Neural progenitor cell (in vitro differentiated cells): Measurements from ENCODE around the gene CHRND. TPM values are rescaled to one million over a fixed set of nuclear protein-coding genes. Genes with fewer than 3 reads are reported as not detected.
A peak's percentile ranks its signal among the peaks of the same experiment; 100 is the strongest.

Experiments
- DNase-seq: peaks from one replicate; pipeline ENCODE4 v3.0.0-alpha.2; 2016; ENCODE audit warnings: low spot score
- H2AFZ ChIP-seq: fragments of 200-600 bp; sonication (generic); replicated peaks from 2 replicates; pipeline ENCODE4 v1.6.1; 2016; ENCODE audit warnings: antibody characterized with exemption
- H3F3A ChIP-seq: fragments of 200-600 bp; sonication (generic); 2 replicates; pipeline ENCODE4 v1.6.1; 2016; ENCODE audit warnings: antibody characterized with exemption, low read depth
- H3K27ac ChIP-seq: fragments of 200-600 bp; sonication (generic); 2 replicates; pipeline ENCODE4 v1.5.1; 2016; ENCODE audit warnings: mild to moderate bottlenecking
- H3K27me3 ChIP-seq: fragments of 200-600 bp; sonication (generic); 2 replicates; pipeline ENCODE4 v1.6.1; 2016; ENCODE audit warnings: mild to moderate bottlenecking, moderate library complexity
- H3K36me3 ChIP-seq: fragments of 200-600 bp; sonication (generic); 2 replicates; pipeline ENCODE4 v1.5.1; 2016
- H3K4me1 ChIP-seq: fragments of 200-600 bp; sonication (generic); 2 replicates; pipeline ENCODE4 v1.6.1; 2016; ENCODE audit warnings: mixed run types
- H3K4me2 ChIP-seq: fragments of 200-600 bp; sonication (generic); 2 replicates; pipeline ENCODE4 v1.6.1; 2016
- H3K4me3 ChIP-seq: fragments of 200-600 bp; sonication (generic); 2 replicates; pipeline ENCODE4 v1.5.1; 2016
- H3K79me2 ChIP-seq: fragments of 200-600 bp; sonication (generic); 2 replicates; pipeline ENCODE4 v1.6.1; 2016; ENCODE audit warnings: low read depth
- H3K9ac ChIP-seq: fragments of 200-600 bp; sonication (generic); 2 replicates; pipeline ENCODE4 v1.6.1; 2016
- H3K9me3 ChIP-seq: fragments of 200-600 bp; sonication (generic); 2 replicates; pipeline ENCODE4 v1.5.1; 2016; ENCODE audit warnings: low read depth
- H4K20me1 ChIP-seq: fragments of 200-600 bp; sonication (generic); 2 replicates; pipeline ENCODE4 v1.6.1; 2016; ENCODE audit warnings: low read depth
- H3K27ac Mint-ChIP-seq: 3 replicates; pipeline ENCODE4 v1.8.0; 2021; ENCODE audit warnings: mixed read lengths
- H3K27me3 Mint-ChIP-seq: 2 replicates; pipeline ENCODE4 v1.8.0; 2022; ENCODE audit warnings: low read depth, mild to moderate bottlenecking, inconsistent platforms, moderate library complexity, mixed read lengths; ENCODE audit not compliant: insufficient read depth
- H3K36me3 Mint-ChIP-seq: 3 replicates; pipeline ENCODE4 v1.8.0; 2021; ENCODE audit warnings: mixed read lengths
- H3K4me1 Mint-ChIP-seq: 3 replicates; pipeline ENCODE4 v1.8.0; 2021; ENCODE audit warnings: mixed read lengths
- H3K4me3 Mint-ChIP-seq: 3 replicates; pipeline ENCODE4 v1.8.0; 2021; ENCODE audit warnings: mild to moderate bottlenecking, moderate library complexity, mixed read lengths
- H3K9me3 Mint-ChIP-seq: 3 replicates; pipeline ENCODE4 v1.8.0; 2020; ENCODE audit warnings: mixed read lengths
- EZH2 ChIP-seq: fragments of 200-600 bp; sonication (generic); IDR thresholded peaks from 2 replicates; pipeline ENCODE4 v1.6.1; 2017; ENCODE audit warnings: antibody characterized with exemption, mild to moderate bottlenecking, moderate library complexity
- EZH2phosphoT487 ChIP-seq: fragments of 200-600 bp; sonication (generic); IDR thresholded peaks from 2 replicates; pipeline ENCODE4 v1.6.1; 2017; ENCODE audit warnings: antibody characterized with exemption
- total RNA-seq: library from RNA; depleted of rRNA; stranded (reverse); fragments of >200 nt; gene quantifications from 2 replicates; pipeline ENCODE4 v1.2.3, GENCODE V29; 2015; ENCODE audit warnings: low replicate concordance
- TF ChIP-seq, protein P1 (sequence below): fragments of 200-600 bp; sonication (generic); IDR thresholded peaks from 2 replicates; pipeline ENCODE4 v1.5.1; 2017; ENCODE audit warnings: antibody characterized with exemption, mild to moderate bottlenecking

CHRND gene
- total RNA-seq, 1 donor from 2014 or later, result not detected

DNA sequence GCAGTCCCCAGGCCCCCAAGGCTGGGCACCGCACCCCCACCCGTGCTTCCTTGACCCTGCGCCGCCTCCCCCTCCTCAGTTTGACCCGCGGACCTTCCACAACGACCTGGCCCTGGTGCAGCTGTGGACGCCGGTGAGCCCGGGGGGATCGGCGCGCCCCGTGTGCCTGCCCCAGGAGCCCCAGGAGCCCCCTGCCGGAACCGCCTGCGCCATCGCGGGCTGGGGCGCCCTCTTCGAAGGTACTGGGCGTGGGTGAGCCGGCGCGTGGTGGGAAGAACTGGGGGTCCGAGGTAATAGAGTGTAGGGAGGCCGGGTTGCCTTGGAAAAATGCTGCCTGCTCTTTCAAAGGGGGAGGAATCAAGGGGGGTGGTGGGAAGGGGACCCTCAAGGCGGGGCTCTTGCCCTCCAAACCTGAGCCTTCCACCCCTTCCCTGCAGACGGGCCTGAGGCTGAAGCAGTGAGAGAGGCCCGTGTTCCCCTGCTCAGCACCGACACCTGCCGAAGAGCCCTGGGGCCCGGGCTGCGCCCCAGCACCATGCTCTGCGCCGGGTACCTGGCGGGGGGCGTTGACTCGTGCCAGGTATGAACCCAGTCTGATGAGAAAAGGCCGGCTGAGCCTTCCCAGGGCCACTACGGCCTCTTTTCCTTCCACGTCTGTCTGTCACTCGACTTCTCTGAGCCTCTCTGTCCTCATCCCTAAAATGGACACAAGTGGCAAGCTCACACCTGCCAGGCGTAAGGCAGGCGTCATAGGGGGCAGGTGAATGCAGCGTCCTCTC is 3.1 kb upstream of the CHRND start:
- H3K27me3 Mint-ChIP-seq, result peaks cover 41% of the 10 kb centered on the region
- Histone ChIP-seq H3K27me3 (peaks cover 67% of the 10 kb centered on the region), H3K9me3 (no peaks in the 10 kb centered on the region), H3F3A (peaks cover 2% of the 10 kb centered on the region), H3K27ac (no peak overlapping the region), H3K79me2 (no peaks in the 10 kb centered on the region), H3K9ac (no peak overlapping the region), H3K4me2 (peak overlapping the region; percentile 93), H4K20me1 (peaks cover 19% of the 10 kb centered on the region), H3K4me3 (peak overlapping the region; percentile 36), H3K36me3 (no peaks in the 10 kb centered on the region), H2AFZ (no peak overlapping the region), H3K4me1 (peaks cover 20% of the 10 kb centered on the region)
- no peak for TF ChIP-seq EZH2
- TF ChIP-seq, protein P1, sequence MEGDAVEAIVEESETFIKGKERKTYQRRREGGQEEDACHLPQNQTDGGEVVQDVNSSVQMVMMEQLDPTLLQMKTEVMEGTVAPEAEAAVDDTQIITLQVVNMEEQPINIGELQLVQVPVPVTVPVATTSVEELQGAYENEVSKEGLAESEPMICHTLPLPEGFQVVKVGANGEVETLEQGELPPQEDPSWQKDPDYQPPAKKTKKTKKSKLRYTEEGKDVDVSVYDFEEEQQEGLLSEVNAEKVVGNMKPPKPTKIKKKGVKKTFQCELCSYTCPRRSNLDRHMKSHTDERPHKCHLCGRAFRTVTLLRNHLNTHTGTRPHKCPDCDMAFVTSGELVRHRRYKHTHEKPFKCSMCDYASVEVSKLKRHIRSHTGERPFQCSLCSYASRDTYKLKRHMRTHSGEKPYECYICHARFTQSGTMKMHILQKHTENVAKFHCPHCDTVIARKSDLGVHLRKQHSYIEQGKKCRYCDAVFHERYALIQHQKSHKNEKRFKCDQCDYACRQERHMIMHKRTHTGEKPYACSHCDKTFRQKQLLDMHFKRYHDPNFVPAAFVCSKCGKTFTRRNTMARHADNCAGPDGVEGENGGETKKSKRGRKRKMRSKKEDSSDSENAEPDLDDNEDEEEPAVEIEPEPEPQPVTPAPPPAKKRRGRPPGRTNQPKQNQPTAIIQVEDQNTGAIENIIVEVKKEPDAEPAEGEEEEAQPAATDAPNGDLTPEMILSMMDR, result no peak
- TF ChIP-seq EZH2phosphoT487, result peak; percentile 81
- DNase-seq, result no peak
- no peak overlapping the region for H3K27ac Mint-ChIP-seq
- H3K36me3 Mint-ChIP-seq, result no peaks in the 10 kb centered on the region
- H3K4me1 Mint-ChIP-seq, result peaks cover 16% of the 10 kb centered on the region
- no peaks in the 10 kb centered on the region for H3K9me3 Mint-ChIP-seq
- H3K4me3 Mint-ChIP-seq, result peak overlapping the region; percentile 71

DNA sequence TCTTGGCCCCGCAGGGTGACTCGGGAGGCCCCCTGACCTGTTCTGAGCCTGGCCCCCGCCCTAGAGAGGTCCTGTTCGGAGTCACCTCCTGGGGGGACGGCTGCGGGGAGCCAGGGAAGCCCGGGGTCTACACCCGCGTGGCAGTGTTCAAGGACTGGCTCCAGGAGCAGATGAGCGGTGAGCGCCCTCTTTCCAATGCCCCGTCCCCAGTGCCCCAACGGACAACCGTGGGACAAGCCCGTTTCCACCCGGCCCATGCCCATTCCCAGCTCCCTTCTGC is 2.6 kb upstream of the CHRND start:
- DNase-seq, result no peak
- Histone ChIP-seq H3K9me3 (no peaks in the 10 kb centered on the region), H3K36me3 (no peaks in the 10 kb centered on the region), H3F3A (peaks cover 2% of the 10 kb centered on the region), H3K4me1 (peaks cover 20% of the 10 kb centered on the region), H3K27me3 (peaks cover 69% of the 10 kb centered on the region), H3K9ac (no peak overlapping the region), H3K79me2 (no peaks in the 10 kb centered on the region), H2AFZ (peak overlapping the region; percentile 94), H3K27ac (no peak overlapping the region), H4K20me1 (peaks cover 19% of the 10 kb centered on the region), H3K4me3 (peak overlapping the region; percentile 56), H3K4me2 (peak overlapping the region; percentile 93)
- H3K27ac Mint-ChIP-seq, result no peak overlapping the region
- peaks cover 15% of the 10 kb centered on the region for H3K4me1 Mint-ChIP-seq
- peaks cover 39% of the 10 kb centered on the region for H3K27me3 Mint-ChIP-seq
- H3K9me3 Mint-ChIP-seq, result no peaks in the 10 kb centered on the region
- no peak for TF ChIP-seq EZH2
- H3K4me3 Mint-ChIP-seq, result peak overlapping the region; percentile 71
- H3K36me3 Mint-ChIP-seq, result no peaks in the 10 kb centered on the region

DNA sequence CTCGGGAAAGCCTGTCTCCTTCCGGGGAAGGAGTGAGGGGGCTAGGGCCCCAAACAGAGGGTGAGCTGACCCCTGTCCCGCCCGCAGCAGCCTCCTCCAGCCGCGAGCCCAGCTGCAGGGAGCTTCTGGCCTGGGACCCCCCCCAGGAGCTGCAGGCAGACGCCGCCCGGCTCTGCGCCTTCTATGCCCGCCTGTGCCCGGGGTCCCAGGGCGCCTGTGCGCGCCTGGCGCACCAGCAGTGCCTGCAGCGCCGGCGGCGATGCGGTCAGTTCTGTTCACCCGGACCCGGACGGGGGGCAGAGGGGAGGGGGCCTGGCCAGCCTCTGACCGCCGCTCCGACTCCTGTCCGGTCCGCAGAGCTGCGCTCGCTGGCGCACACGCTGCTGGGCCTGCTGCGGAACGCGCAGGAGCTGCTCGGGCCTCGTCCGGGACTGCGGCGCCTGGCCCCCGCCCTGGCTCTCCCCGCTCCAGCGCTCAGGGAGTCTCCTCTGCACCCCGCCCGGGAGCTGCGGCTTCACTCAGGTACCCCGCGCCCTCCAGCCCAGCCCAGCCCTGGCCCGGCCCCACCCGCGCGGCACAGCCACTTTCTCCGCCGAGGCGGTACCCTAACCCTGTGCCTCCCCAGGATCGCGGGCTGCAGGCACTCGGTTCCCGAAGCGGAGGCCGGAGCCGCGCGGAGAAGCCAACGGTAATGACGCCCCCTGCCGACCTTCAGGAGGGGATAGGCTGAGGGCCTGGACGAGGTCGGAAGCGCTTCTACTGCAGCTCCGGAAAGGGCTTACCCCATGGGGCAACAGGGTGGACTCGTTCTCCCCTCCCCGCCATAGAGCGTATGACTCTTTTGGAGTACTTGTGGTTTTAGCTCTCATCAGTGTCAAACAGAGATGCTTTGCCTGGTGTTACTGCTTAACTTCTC is 2.0 kb upstream of the CHRND start:
- Mint-ChIP-seq H3K27me3 (peaks cover 35% of the 10 kb centered on the region), H3K4me1 (peaks cover 12% of the 10 kb centered on the region), H3K27ac (no peak overlapping the region), H3K4me3 (peak overlapping the region; percentile 78), H3K36me3 (no peaks in the 10 kb centered on the region), H3K9me3 (no peaks in the 10 kb centered on the region)
- Histone ChIP-seq H2AFZ (peak overlapping the region; percentile 94), H3K27me3 (peaks cover 69% of the 10 kb centered on the region), H3K4me1 (peaks cover 20% of the 10 kb centered on the region), H3K4me2 (peak overlapping the region; percentile 93), H3K4me3 (peak overlapping the region; percentile 56), H3F3A (peaks cover 2% of the 10 kb centered on the region), H3K27ac (no peak overlapping the region), H3K9ac (no peak overlapping the region), H3K9me3 (no peaks in the 10 kb centered on the region), H3K79me2 (no peaks in the 10 kb centered on the region), H4K20me1 (peaks cover 19% of the 10 kb centered on the region), H3K36me3 (no peaks in the 10 kb centered on the region)
- DNase-seq, result peak; percentile 92
- TF ChIP-seq, protein P1, result peak; percentile 67
- TF ChIP-seq EZH2phosphoT487, result peak; percentile 70
- TF ChIP-seq EZH2, result peak; percentile 91
